Left lung (tissue), 10 donors: ENCODE results near the gene KIF13A. TPM values are rescaled to one million over a fixed set of nuclear protein-coding genes. Genes with fewer than 3 reads are reported as not detected.

Experiments
- ATAC-seq: fragments of 200-7000 bp; cut with Tn5 transposase; one replicate; pipeline ENCODE4 v1.9.1; 2020; ENCODE audit warnings: moderate library complexity
- DNase-seq, 4 donors: peaks; one replicate each; pipeline ENCODE4 v3.0.0-alpha.2; 2013 to 2020
- H3K27ac ChIP-seq, 2 donors: fragments of 200-600 bp; sonication (generic) in 1 of 2; one replicate each; pipeline versions ENCODE4 v1.5.0 to v1.8.0; 2020 to 2021
- H3K27me3 ChIP-seq, 2 donors: fragments of 200-600 bp; sonication (generic) in 1 of 2; one replicate each; pipeline versions ENCODE4 v1.5.0 to v1.8.0; 2020 to 2021
- H3K36me3 ChIP-seq, 2 donors: fragments of 200-600 bp; sonication (generic) in 1 of 2; one replicate each; pipeline versions ENCODE4 v1.5.0 to v1.8.0; 2020 to 2021
- H3K4me1 ChIP-seq, 2 donors: fragments of 200-600 bp; one replicate each; pipeline ENCODE4 v1.8.0; 2021
- H3K4me3 ChIP-seq, 2 donors: fragments of 200-600 bp; sonication (generic) in 1 of 2; one replicate each; pipeline versions ENCODE4 v1.5.0 to v1.8.0; 2020 to 2021; ENCODE audit warnings: mild to moderate bottlenecking in 1 of 2
- H3K9me3 ChIP-seq, 2 donors: fragments of 200-600 bp; sonication (generic) in 1 of 2; one replicate each; pipeline versions ENCODE4 v1.5.0 to v1.8.0; 2020 to 2021
- CTCF ChIP-seq, 2 donors: fragments of 200-600 bp; sonication (generic) in 1 of 2; IDR thresholded peaks; one replicate each; pipeline versions ENCODE4 v1.5.0 to v1.8.0; 2021; ENCODE audit warnings: antibody characterized with exemption in 2 of 2
- intact Hi-C, 2 donors: fragments of 100-400 bp; cut with DNase I; formaldehyde crosslinking; loops; one replicate each; pipeline versions ENCODE4 v1.11.2 to v1.14.2; 2022
- polyA plus RNA-seq, 6 donors: library from polyadenylated mRNA; unstranded; fragments of 120-200 nt; gene quantifications; one replicate each; pipeline ENCODE4 v1.2.1, GENCODE V29; 2013; ENCODE audit not compliant: insufficient read length in 6 of 6
- total RNA-seq, 2 donors: library from RNA; stranded (reverse); fragmentation: NEBNext Ultra II Directional; extraction: Animal tissue kit (Norgen Biotek cat#: 25700); gene quantifications; one replicate each; pipeline ENCODE4 v1.2.1, GENCODE V29; 2021
- donor health status: DM: no; HTN: yes; CAD: no.
- donor health status: DM: no; HTN: no; CAD: no.

The KIF13A gene
- total and polyA plus RNA-seq, 8 donors: 42.1 to 50.1 (median 46.3) TPM

DNA sequence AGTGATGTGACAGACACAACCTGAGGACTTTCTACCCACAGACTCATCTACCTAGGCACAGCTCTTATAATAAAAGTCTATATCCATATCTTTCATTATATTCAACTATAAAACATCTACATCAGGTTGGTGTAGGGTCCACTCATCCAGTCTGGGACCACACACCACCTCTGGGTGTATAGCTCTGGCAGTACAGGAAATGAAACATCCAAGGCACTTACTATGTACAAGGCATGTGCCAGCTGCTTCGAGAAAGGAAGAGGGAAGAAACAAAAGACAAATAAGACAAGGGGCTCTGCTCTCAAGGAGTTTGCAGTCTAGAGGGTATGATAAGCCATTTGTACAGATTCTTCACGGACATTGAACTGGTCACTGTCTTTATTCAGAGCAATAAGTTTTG lies 18.6 kb downstream of the KIF13A start:
- DNase-seq: no peak
- H3K4me1 ChIP-seq: peaks cover 13 to 49% of the 10 kb centered on the region in 2 donors
- no peaks in the 10 kb centered on the region for H3K36me3 ChIP-seq
- H3K27me3 ChIP-seq: no peaks in the 10 kb centered on the region
- TF ChIP-seq CTCF (IDR thresholded peaks at IDR 0.05): no peak
- ATAC-seq: no peak
- H3K9me3 ChIP-seq: no peaks in the 10 kb centered on the region
- intact Hi-C loops: no loop called here
- no peak overlapping the region for H3K27ac ChIP-seq
- no peak overlapping the region for H3K4me3 ChIP-seq

DNA sequence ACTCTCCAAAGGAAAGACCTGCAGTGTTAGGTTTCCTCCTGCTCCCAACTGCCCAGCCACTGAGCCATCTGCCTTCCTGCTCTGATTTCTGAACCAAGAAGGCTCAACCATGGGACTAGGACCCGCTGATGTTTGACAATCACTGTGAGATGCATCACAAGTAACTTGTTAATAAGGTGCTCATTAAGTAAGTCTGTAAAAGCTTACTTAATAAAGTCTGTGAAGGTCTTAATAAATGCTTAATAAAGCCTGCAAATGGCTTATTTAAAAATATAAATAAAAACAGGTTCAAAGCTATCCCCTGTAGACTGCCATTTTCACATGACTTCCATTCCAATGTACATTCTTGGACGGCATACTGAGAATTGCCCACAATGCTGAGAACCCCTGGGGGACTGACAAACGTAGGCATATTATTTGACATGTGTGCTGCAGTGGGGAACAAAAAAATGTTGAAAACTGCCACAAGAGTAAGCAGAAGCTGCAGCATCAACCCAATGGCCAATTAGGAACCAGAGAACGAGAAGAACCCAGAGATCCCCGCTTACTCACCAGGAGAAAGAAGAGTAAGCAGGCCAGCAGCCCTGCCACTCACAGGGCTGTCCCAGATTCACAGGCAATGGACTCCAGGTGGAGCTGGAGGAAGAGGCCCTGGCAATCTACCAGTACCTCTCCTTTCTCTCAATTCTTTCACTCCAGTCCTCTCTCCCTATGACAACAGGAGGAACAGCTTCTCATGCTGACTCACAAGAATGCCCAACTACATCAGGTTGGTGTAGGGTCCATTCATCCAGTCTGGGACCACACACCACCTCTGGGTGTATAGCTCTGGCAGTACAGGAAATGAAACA lies 19.5 kb downstream of the KIF13A start:
- H3K36me3 ChIP-seq: no peaks in the 10 kb centered on the region
- H3K4me1 ChIP-seq: peaks cover 10 to 43% of the 10 kb centered on the region in 2 donors
- intact Hi-C loops: no loop called here
- H3K27me3 ChIP-seq: no peaks in the 10 kb centered on the region
- H3K27ac ChIP-seq: peak overlapping the region in 1 of 2 donors; percentile 5
- no peak for TF ChIP-seq CTCF (IDR thresholded peaks at IDR 0.05)
- no peak for DNase-seq
- no peak overlapping the region for H3K4me3 ChIP-seq
- H3K9me3 ChIP-seq: no peaks in the 10 kb centered on the region
- no peak for ATAC-seq

GRCh38 chr6:17966451-17966850 lies 21.0 kb downstream of the KIF13A start:
- peaks cover 0 to 40% of the 10 kb centered on the region in 2 donors for H3K4me1 ChIP-seq
- ATAC-seq (no peak), DNase-seq (no peak)
- TF ChIP-seq CTCF (IDR thresholded peaks at IDR 0.05): no peak
- H3K4me3 ChIP-seq: no peak overlapping the region
- intact Hi-C loops: no loop called here
- H3K27ac ChIP-seq: no peak overlapping the region
- H3K36me3 ChIP-seq: no peaks in the 10 kb centered on the region
- no peaks in the 10 kb centered on the region for H3K27me3 ChIP-seq
- no peaks in the 10 kb centered on the region for H3K9me3 ChIP-seq

GRCh38 chr6:17965397-17965796 lies 22.0 kb downstream of the KIF13A start:
- H3K36me3 ChIP-seq: no peaks in the 10 kb centered on the region
- intact Hi-C loops: no loop called here
- no peak for ATAC-seq
- no peak for TF ChIP-seq CTCF (IDR thresholded peaks at IDR 0.05)
- H3K4me1 ChIP-seq: peaks cover 0 to 31% of the 10 kb centered on the region in 2 donors
- H3K27ac ChIP-seq: peak overlapping the region in 1 of 2 donors; percentile 2
- no peaks in the 10 kb centered on the region for H3K27me3 ChIP-seq
- DNase-seq: no peak
- no peak overlapping the region for H3K4me3 ChIP-seq
- no peaks in the 10 kb centered on the region for H3K9me3 ChIP-seq

GRCh38 chr6:17964633-17965032 lies 22.8 kb downstream of the KIF13A start:
- Histone ChIP-seq H3K4me3 (no peak overlapping the region), H3K36me3 (no peaks in the 10 kb centered on the region), H3K9me3 (no peaks in the 10 kb centered on the region), H3K27me3 (no peaks in the 10 kb centered on the region), H3K27ac (peak overlapping the region in 1 of 2 donors; percentile 2), H3K4me1 (peaks cover under 1 to 34% of the 10 kb centered on the region in 2 donors)
- TF ChIP-seq CTCF (IDR thresholded peaks at IDR 0.05): no peak
- ATAC-seq (no peak), DNase-seq (no peak)
- intact Hi-C loops: no loop called here
